SK-N-SH (cell line): ENCODE measurements around the gene STKLD1. TPM values are rescaled to one million over a fixed set of nuclear protein-coding genes. Genes with fewer than 3 reads are reported as not detected.

Source experiments
- CTCF ChIA-PET: fragments of 300-600, 350-600 bp; formaldehyde crosslinking; extraction: SDS; loops from one replicate; lab custom pipeline; 2021; lab: Yijun Ruan, JAX
- POLR2A ChIA-PET: fragments of 350-600 bp; sonication (Branson Sonifier 250); formaldehyde crosslinking; extraction: SDS; loops from one replicate; lab custom pipeline; 2020; ENCODE audit warnings: antibody characterized with exemption, inconsistent platforms; lab: Yijun Ruan, JAX
- DNase-seq: peaks from one replicate; pipeline ENCODE4 v3.0.0; 2012
- H2AFZ ChIP-seq: fragments of 200-600 bp; sonication (generic); 2 replicates; pipeline ENCODE4 v1.8.1; 2016; ENCODE audit warnings: antibody characterized with exemption, mild to moderate bottlenecking, low read depth
- H3F3A ChIP-seq: fragments of 200-600 bp; sonication (generic); replicated peaks from 2 replicates; pipeline ENCODE3; 2016; ENCODE audit warnings: antibody characterized with exemption, mild to moderate bottlenecking; ENCODE audit not compliant: insufficient read depth
- H3K27ac ChIP-seq, 2 experiments: fragments of 200-500 bp in 1 of 2; fragments of 200-600 bp in 1 of 2; sonication (Bioruptor generic) in 1 of 2; sonication (generic), shearing (Covaris generic) in 1 of 2; 2 replicates each; pipeline versions ENCODE4 v1.5.1 to v1.6.1; 2014 to 2016; ENCODE audit warnings: low read depth in 2 of 2, inconsistent platforms in 1 of 2, low read length in 1 of 2, mild to moderate bottlenecking in 1 of 2, mixed read lengths in 1 of 2
- H3K27me3 ChIP-seq: fragments of 200-600 bp; sonication (generic), shearing (Covaris generic); 2 replicates; pipeline ENCODE4 v1.6.1; 2016; ENCODE audit warnings: mixed run types; ENCODE audit not compliant: insufficient read depth
- H3K36me3 ChIP-seq, 2 experiments: fragments of 200-500 bp in 1 of 2; fragments of 200-600 bp in 1 of 2; sonication (Bioruptor generic) in 1 of 2; sonication (generic) in 1 of 2; replicated peaks in 1 of 2; 2 replicates each; pipeline versions ENCODE3 to v1.5.1; 2014 to 2016; ENCODE audit warnings: low read length in 1 of 2, mild to moderate bottlenecking in 1 of 2; ENCODE audit not compliant: insufficient read depth in 2 of 2, control insufficient read depth in 1 of 2
- H3K4me1 ChIP-seq, 2 experiments: fragments of 200-500 bp in 1 of 2; fragments of 200-600 bp in 1 of 2; sonication (Bioruptor generic) in 1 of 2; sonication (generic), shearing (Covaris generic) in 1 of 2; 2 replicates each; pipeline versions ENCODE4 v1.5.1 to v1.6.1; 2014 to 2016; ENCODE audit warnings: low read depth in 1 of 2, low read length in 1 of 2, mixed run types in 1 of 2; ENCODE audit not compliant: insufficient read depth in 2 of 2, control insufficient read depth in 1 of 2
- H3K4me2 ChIP-seq: fragments of 200-600 bp; sonication (generic), shearing (Covaris generic); 2 replicates; pipeline ENCODE4 v1.6.1; 2017; ENCODE audit warnings: mixed run types
- H3K4me3 ChIP-seq, 2 experiments: fragments of 200-500 bp in 1 of 2; fragments of 200-600 bp in 1 of 2; sonication (Bioruptor generic) in 1 of 2; sonication (generic), shearing (Covaris generic) in 1 of 2; 2 replicates each; pipeline versions ENCODE4 v1.5.1 to v1.8.1; 2014 to 2016; ENCODE audit warnings: low read depth in 2 of 2, inconsistent platforms in 1 of 2, low read length in 1 of 2, mild to moderate bottlenecking in 1 of 2, mixed read lengths in 1 of 2, moderate library complexity in 1 of 2
- H3K79me2 ChIP-seq: fragments of 200-600 bp; sonication (generic); 2 replicates; pipeline ENCODE4 v1.8.1; 2017; ENCODE audit warnings: mild to moderate bottlenecking; ENCODE audit not compliant: insufficient read depth
- H3K9ac ChIP-seq: fragments of 200-600 bp; sonication (generic); 2 replicates; pipeline ENCODE4 v1.6.1; 2017; ENCODE audit warnings: mixed run types
- H3K9me2 ChIP-seq: fragments of 200-600 bp; sonication (generic); 2 replicates; pipeline ENCODE4 v1.6.1; 2017; ENCODE audit warnings: mixed run types
- H3K9me3 ChIP-seq: fragments of 200-600 bp; sonication (generic); 2 replicates; pipeline ENCODE4 v1.6.1; 2017; ENCODE audit warnings: mixed run types, mild to moderate bottlenecking, moderate library complexity
- H4K20me1 ChIP-seq: fragments of 200-600 bp; sonication (generic); 2 replicates; pipeline ENCODE4 v1.6.1; 2017; ENCODE audit warnings: mild to moderate bottlenecking, mixed run types; ENCODE audit not compliant: insufficient read depth
- CTCF ChIP-seq: fragments of 200-600 bp; sonication (generic); IDR thresholded peaks from 2 replicates; pipeline ENCODE4 v1.6.1; 2017; ENCODE audit warnings: antibody characterized with exemption, mild to moderate bottlenecking, moderate library complexity
- FOSL2 ChIP-seq: IDR thresholded peaks from 2 replicates; pipeline ENCODE4 v1.4.0; 2012; ENCODE audit warnings: low read depth, mild to moderate bottlenecking, moderate library complexity, borderline replicate concordance
- FOXM1 ChIP-seq: IDR thresholded peaks from 2 replicates; pipeline ENCODE4 v1.4.0; 2012; ENCODE audit warnings: low read depth, mild to moderate bottlenecking
- GABPA ChIP-seq: IDR thresholded peaks from 2 replicates; pipeline ENCODE4 v1.4.0; 2012; ENCODE audit warnings: low read depth, mild to moderate bottlenecking
- GATA2 ChIP-seq: sonication (generic); formaldehyde crosslinking; IDR thresholded peaks from 2 replicates; pipeline ENCODE4 v1.5.0; 2020; ENCODE audit warnings: mild to moderate bottlenecking, missing genetic modification reagents
- IRF3 ChIP-seq: fragments of 150-350 bp; IDR thresholded peaks from 2 replicates; pipeline ENCODE4 v1.6.1; 2016; ENCODE audit warnings: mild to moderate bottlenecking, low read depth, low read length
- JUND ChIP-seq: IDR thresholded peaks from 2 replicates; pipeline ENCODE4 v1.4.0; 2012
- MXI1 ChIP-seq: IDR thresholded peaks from 2 replicates; pipeline ENCODE4 v1.6.1; 2012; ENCODE audit warnings: mild to moderate bottlenecking, low read depth, low read length, improper control_type of control experiment
- NFIC ChIP-seq: IDR thresholded peaks from 2 replicates; pipeline ENCODE4 v1.4.0; 2012; ENCODE audit warnings: borderline replicate concordance
- PBX3 ChIP-seq: IDR thresholded peaks from 2 replicates; pipeline ENCODE4; 2012
- POLR2AphosphoS5 ChIP-seq: IDR thresholded peaks from 2 replicates; pipeline ENCODE4 v1.6.1; 2012; ENCODE audit warnings: low read depth, low read length
- REST ChIP-seq: IDR thresholded peaks from 2 replicates; pipeline ENCODE4 v1.6.1; 2012; ENCODE audit warnings: mild to moderate bottlenecking, low read depth, low read length, moderate library complexity
- RXRA ChIP-seq: IDR thresholded peaks from 2 replicates; pipeline ENCODE4 v1.4.0; 2012; ENCODE audit warnings: low read depth, mild to moderate bottlenecking, borderline replicate concordance
- SMC3 ChIP-seq: IDR thresholded peaks from 2 replicates; pipeline ENCODE4 v1.6.1; 2012; ENCODE audit warnings: low read depth, low read length, improper control_type of control experiment
- TEAD4 ChIP-seq: IDR thresholded peaks from 2 replicates; pipeline ENCODE4 v1.4.0; 2012; ENCODE audit warnings: mild to moderate bottlenecking, borderline replicate concordance; ENCODE audit not compliant: insufficient read depth
- YY1 ChIP-seq: IDR thresholded peaks from 2 replicates; pipeline ENCODE4 v1.4.0; 2012; ENCODE audit warnings: low read depth, mild to moderate bottlenecking
- WGBS: methylation state at CpG from one replicate; pipeline ENCODE4 v1.1.6; 2017; ENCODE audit warnings: low lambda C conversion rate; 5-methylcytosine and 5-hydroxymethylcytosine counted together
- polyA plus RNA-seq, 3 experiments: library from polyadenylated mRNA; depleted of rRNA; stranded (reverse); fragments of >200 nt; gene quantifications; 2 replicates each; pipeline ENCODE4 v1.2.3, GENCODE V29; 2012
- TF ChIP-seq, protein P1 (sequence below): fragments of 150-350 bp; IDR thresholded peaks from 2 replicates; pipeline ENCODE4 v1.6.1; 2017; ENCODE audit warnings: antibody characterized with exemption, low read length, low read depth, borderline replicate concordance

Gene STKLD1
- polyA plus RNA-seq, 1 of the 3 experiments (the other 2 are of a cell fraction) = 2.3 TPM

DNA sequence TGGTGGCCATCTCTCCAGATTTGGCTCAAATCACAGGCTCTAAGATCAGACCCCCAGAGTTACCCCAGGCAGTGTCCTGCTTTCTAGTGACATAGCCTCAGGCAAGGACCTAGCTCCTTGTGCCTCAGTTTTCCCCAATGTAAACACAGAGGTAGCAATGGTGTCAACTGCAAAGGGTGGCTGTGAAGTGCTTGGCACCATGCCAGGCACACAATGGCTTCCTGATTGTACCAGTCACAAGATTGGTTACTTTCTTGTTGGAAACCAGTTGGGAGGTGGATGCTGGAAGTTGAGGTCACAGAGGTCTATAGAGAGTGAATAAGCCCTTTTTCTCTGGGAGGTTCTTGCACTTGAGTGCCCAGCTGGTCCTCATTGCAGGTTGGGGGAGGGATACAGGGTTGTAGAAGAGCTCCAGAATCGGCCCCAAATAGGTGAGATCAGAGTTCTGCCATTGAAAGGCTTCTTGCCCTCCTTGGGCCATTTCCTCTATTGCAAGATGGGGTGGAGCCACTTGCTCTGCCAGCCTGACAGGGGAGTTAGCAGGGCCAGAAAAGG, 2.3 kb downstream of the STKLD1 start:
- H2AFZ ChIP-seq = no peak overlapping the region
- H3K9ac ChIP-seq = no peak overlapping the region
- ChIA-PET CTCF (interaction anchor here (1.7 kb wide), 1 partner anchor 108 kb away, joined by 5 read pairs; no protein-coding TSS in a partner anchor), POLR2A (interaction anchor here (0.6 kb wide), 1 partner anchor 12 kb away, joined by 3 read pairs; no protein-coding TSS in a partner anchor)
- no peak overlapping the region for H3K4me3 ChIP-seq
- no peaks in the 10 kb centered on the region for H3K9me3 ChIP-seq
- DNase-seq = no peak
- peaks cover 17% of the 10 kb centered on the region for H4K20me1 ChIP-seq
- H3F3A ChIP-seq = peaks cover 9% of the 10 kb centered on the region
- peaks cover 0 to 5% of the 10 kb centered on the region in 2 experiments for H3K36me3 ChIP-seq
- H3K27me3 ChIP-seq = no peaks in the 10 kb centered on the region
- H3K9me2 ChIP-seq = no peaks in the 10 kb centered on the region
- no peak overlapping the region for H3K27ac ChIP-seq
- H3K79me2 ChIP-seq = peaks cover 27% of the 10 kb centered on the region
- 100% methylated on average over 1 of the region's 1 CpG for WGBS
- H3K4me1 ChIP-seq = peaks cover 5 to 7% of the 10 kb centered on the region in 2 experiments; a peak in 2 of 4 replicates
- TF ChIP-seq GABPA (no peak), SMC3 (no peak), JUND (no peak), FOSL2 (no peak), POLR2AphosphoS5 (no peak), MXI1 (no peak), YY1 (no peak), RXRA (no peak), CTCF (no peak), FOXM1 (no peak), REST (no peak), GATA2 (CRISPR knock-in tag) (no peak), NFIC (no peak), TEAD4 (no peak), IRF3 (no peak), PBX3 (no peak)
- TF ChIP-seq, protein P1, sequence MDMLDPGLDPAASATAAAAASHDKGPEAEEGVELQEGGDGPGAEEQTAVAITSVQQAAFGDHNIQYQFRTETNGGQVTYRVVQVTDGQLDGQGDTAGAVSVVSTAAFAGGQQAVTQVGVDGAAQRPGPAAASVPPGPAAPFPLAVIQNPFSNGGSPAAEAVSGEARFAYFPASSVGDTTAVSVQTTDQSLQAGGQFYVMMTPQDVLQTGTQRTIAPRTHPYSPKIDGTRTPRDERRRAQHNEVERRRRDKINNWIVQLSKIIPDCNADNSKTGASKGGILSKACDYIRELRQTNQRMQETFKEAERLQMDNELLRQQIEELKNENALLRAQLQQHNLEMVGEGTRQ = no peak
- no peak overlapping the region for H3K4me2 ChIP-seq
